B cell (primary cell): ENCODE results near the gene CCNA1. TPM values are rescaled to one million over a fixed set of nuclear protein-coding genes. Genes with fewer than 3 reads are reported as not detected.

ENCODE experiments used
- ATAC-seq: fragments of 200-7000 bp; cut with Tn5 transposase; one replicate; pipeline ENCODE4 v1.10.0; 2021; ENCODE audit warnings: low read depth, mild to moderate bottlenecking, moderate number of reproducible peaks, moderate library complexity
- CTCF ChIA-PET: fragments of 350-600 bp; sonication (Branson Sonifier 250); formaldehyde crosslinking; loops from one replicate; lab custom pipeline; 2021; ENCODE audit warnings: antibody characterized with exemption, inconsistent platforms; lab: Charles Lee
- POLR2A ChIA-PET: fragments of 350-600 bp; sonication (Branson Sonifier 250); formaldehyde crosslinking; loops from one replicate; lab custom pipeline; 2021; ENCODE audit warnings: antibody characterized with exemption; lab: Charles Lee
- DNase-seq: peaks from one replicate; pipeline ENCODE4 v3.0.0; 2013
- H2AFZ ChIP-seq: 2 replicates; pipeline ENCODE4 v1.6.1; 2012; ENCODE audit warnings: mild to moderate bottlenecking, low read depth, low read length; ENCODE audit not compliant: insufficient read depth, poor library complexity, severe bottlenecking
- H3K27ac ChIP-seq, 2 donors: 1 replicate in 1 of 2; 2 replicates in 1 of 2; pipeline ENCODE4 v1.5.1; 2012 to 2013; ENCODE audit warnings: low read length in 2 of 2, mild to moderate bottlenecking in 2 of 2, moderate library complexity in 1 of 2
- H3K27me3 ChIP-seq, 4 experiments: fragments of 200-600 bp in 1 of 4; sonication (generic) in 1 of 4; replicated peaks in 1 of 4; 1 replicate in 2 of 4; 2 replicates in 2 of 4; pipeline versions ENCODE4 v1.6.1 to v1.7.0; 2013 to 2016; ENCODE audit warnings: low read length in 3 of 4, mild to moderate bottlenecking in 2 of 4, mixed read lengths in 1 of 4, moderate library complexity in 1 of 4; ENCODE audit not compliant: insufficient read depth in 4 of 4, control insufficient read depth in 3 of 4; ENCODE audit errors: control extremely low read depth in 1 of 4
- H3K36me3 ChIP-seq, 2 experiments: replicated peaks in 1 of 2; 1 replicate in 1 of 2; 2 replicates in 1 of 2; pipeline versions ENCODE4 v1.6.1 to v1.7.1; 2013; ENCODE audit warnings: low read length in 1 of 2; ENCODE audit not compliant: insufficient read depth in 2 of 2, control insufficient read depth in 1 of 2; ENCODE audit errors: control extremely low read depth in 1 of 2, extremely low read depth in 1 of 2
- H3K4me1 ChIP-seq, 2 donors: fragments of 200-600 bp in 1 of 2; sonication (generic) in 1 of 2; 1 replicate in 1 of 2; 2 replicates in 1 of 2; pipeline versions ENCODE4 v1.5.1 to v1.6.1; 2013 to 2017; ENCODE audit warnings: low read length in 2 of 2; ENCODE audit not compliant: control insufficient read depth in 2 of 2, insufficient read depth in 2 of 2
- H3K4me2 ChIP-seq: replicated peaks from 2 replicates; pipeline ENCODE3; 2012; ENCODE audit warnings: mild to moderate bottlenecking, low read depth, low read length; ENCODE audit not compliant: poor library complexity, severe bottlenecking
- H3K4me3 ChIP-seq, 5 experiments: fragments of 200-600 bp in 1 of 5; sonication (generic) in 1 of 5; 1 replicate in 3 of 5; 2 replicates in 2 of 5; pipeline versions ENCODE4 v1.5.1 to v1.7.0; 2011 to 2016; ENCODE audit warnings: low read length in 4 of 5, mild to moderate bottlenecking in 4 of 5, low read depth in 2 of 5, control low read depth in 1 of 5, moderate library complexity in 1 of 5; ENCODE audit not compliant: insufficient read depth in 1 of 5; ENCODE audit errors: control extremely low read depth in 1 of 5, extremely low read depth in 1 of 5
- H3K79me2 ChIP-seq: fragments of 200-600 bp; sonication (generic); one replicate; pipeline ENCODE4 v1.6.0; 2016; ENCODE audit warnings: low read length; ENCODE audit not compliant: control insufficient read depth, insufficient read depth
- H3K9ac ChIP-seq: fragments of 200-600 bp; sonication (generic); 2 replicates; pipeline ENCODE4 v1.6.1; 2017; ENCODE audit warnings: mild to moderate bottlenecking, low read length, moderate library complexity
- H3K9me3 ChIP-seq, 3 donors: one replicate each; pipeline versions ENCODE4 v1.6.1 to v1.7.1; 2013; ENCODE audit warnings: low read length in 2 of 3; ENCODE audit not compliant: control insufficient read depth in 2 of 3, insufficient read depth in 1 of 3; ENCODE audit errors: control extremely low read depth in 1 of 3
- H4K20me1 ChIP-seq: 2 replicates; pipeline ENCODE4 v1.6.0; 2012; ENCODE audit warnings: mild to moderate bottlenecking, low read length; ENCODE audit not compliant: insufficient read depth, control insufficient read depth, poor library complexity, severe bottlenecking
- H3K27ac Mint-ChIP-seq: one replicate; pipeline ENCODE4 v1.8.0; 2021; ENCODE audit warnings: mixed read lengths
- H3K27me3 Mint-ChIP-seq: one replicate; pipeline ENCODE4 v1.8.0; 2021; ENCODE audit warnings: mixed read lengths
- H3K4me1 Mint-ChIP-seq: one replicate; pipeline ENCODE4 v1.8.0; 2021; ENCODE audit warnings: mixed read lengths
- H3K4me3 Mint-ChIP-seq: one replicate; pipeline ENCODE4 v1.8.0; 2021; ENCODE audit warnings: mixed read lengths
- H3K9me3 Mint-ChIP-seq: one replicate; pipeline ENCODE4 v1.8.0; 2022; ENCODE audit warnings: mixed read lengths; ENCODE audit not compliant: insufficient read depth
- CTCF ChIP-seq: fragments of 200-600 bp; IDR thresholded peaks from one replicate; pipeline ENCODE4 v1.8.0; 2022; ENCODE audit warnings: antibody characterized with exemption, mild to moderate bottlenecking
- EZH2 ChIP-seq: IDR thresholded peaks from 2 replicates; pipeline ENCODE4 v1.6.1; 2012; ENCODE audit warnings: borderline replicate concordance, low read depth, mild to moderate bottlenecking, moderate library complexity, low read length; ENCODE audit not compliant: insufficient read depth, poor library complexity, severe bottlenecking
- WGBS: methylation state at CpG from one replicate; pipeline ENCODE4 v1.1.5; 2013; ENCODE audit warnings: missing lambda C conversion rate; ENCODE audit not compliant: insufficient coverage; 5-methylcytosine and 5-hydroxymethylcytosine counted together
- intact Hi-C: fragments of 100-400 bp; cut with micrococcal nuclease; formaldehyde crosslinking; loops from one replicate; pipeline ENCODE4 v1.10.0; 2022
- polyA plus RNA-seq: library from polyadenylated mRNA; depleted of rRNA; stranded (reverse); fragments of >200 nt; gene quantifications from 2 replicates; pipeline ENCODE4 v1.2.3, GENCODE V29; 2012
- total RNA-seq, 2 donors: library from RNA; stranded (reverse); fragments of 120-200 nt in 1 of 2; gene quantifications; 1 replicate in 1 of 2; 2 replicates in 1 of 2; pipeline versions ENCODE4 v1.2.3 to v1.2.4, GENCODE V29; 2013 to 2022

CCNA1 gene
- total and polyA plus RNA-seq, 2 donors (not counting 1 experiment from before 2014, with no cell fraction given) = 0.15 to 0.69 TPM

- no CpG with 5 or more reads among the region's 3 CpGs for WGBS
- H3K27ac Mint-ChIP-seq = no peak overlapping the region
- H3K27me3 ChIP-seq = peaks cover 0 to 6% (median 2%) of the 10 kb centered on the region in 4 experiments
- peaks cover 21% of the 10 kb centered on the region for H3K4me1 Mint-ChIP-seq
- H3K4me3 Mint-ChIP-seq = no peak overlapping the region
- TF ChIP-seq EZH2 = no peak
- no peak for TF ChIP-seq CTCF
- H3K36me3 ChIP-seq = no peaks in the 10 kb centered on the region
- peak; percentile 28 for DNase-seq
- peaks cover 28% of the 10 kb centered on the region for H3K27me3 Mint-ChIP-seq
- no peaks in the 10 kb centered on the region for H3K79me2 ChIP-seq
- peaks cover 7 to 21% of the 10 kb centered on the region in 2 donors for H3K4me1 ChIP-seq
- H2AFZ ChIP-seq = no peak overlapping the region
- no peak overlapping the region for H3K9ac ChIP-seq
- intact Hi-C loops = no loop called here
- POLR2A ChIA-PET = no interaction called here
- CTCF ChIA-PET = interaction anchor here (1.2 kb wide), 1 partner anchor 10 kb away, joined by 4 read pairs; no protein-coding TSS in a partner anchor
- no peak overlapping the region for H3K4me2 ChIP-seq
- H3K27ac ChIP-seq = no peak overlapping the region
- no peaks in the 10 kb centered on the region for H3K9me3 ChIP-seq
- no peaks in the 10 kb centered on the region for H4K20me1 ChIP-seq
- no peak overlapping the region for H3K4me3 ChIP-seq
- H3K9me3 Mint-ChIP-seq = peaks cover 4% of the 10 kb centered on the region
- ATAC-seq = no peak
These were observed 17.8 kb upstream of the CCNA1 start for GRCh38 chr13:36414461-36414860.

- intact Hi-C loops = no loop called here
- H3K36me3 ChIP-seq = no peaks in the 10 kb centered on the region
- H3K9ac ChIP-seq = no peak overlapping the region
- peak overlapping the region; percentile 1 for H3K4me2 ChIP-seq
- peaks cover 21% of the 10 kb centered on the region for H3K4me1 Mint-ChIP-seq
- no peak overlapping the region for H3K4me3 Mint-ChIP-seq
- ATAC-seq (no peak), DNase-seq (no peak)
- CTCF ChIA-PET = interaction anchor here (0.6 to 5.3 kb wide), 3 partner anchors 20 to 563 kb away, joined by 3 to 47 read pairs (median 34); no protein-coding TSS in a partner anchor
- H3K27me3 ChIP-seq = peaks cover 0 to 11% (median 2%) of the 10 kb centered on the region in 4 experiments
- WGBS = no CpG with 5 or more reads among the region's 2 CpGs
- H3K4me1 ChIP-seq = peaks cover 7 to 21% of the 10 kb centered on the region in 2 donors
- H3K27ac ChIP-seq = no peak overlapping the region
- peaks cover 4% of the 10 kb centered on the region for H3K9me3 Mint-ChIP-seq
- no peak for TF ChIP-seq EZH2
- TF ChIP-seq CTCF = no peak
- no peak overlapping the region for H3K4me3 ChIP-seq
- no peaks in the 10 kb centered on the region for H3K79me2 ChIP-seq
- H3K27ac Mint-ChIP-seq = no peak overlapping the region
- no peaks in the 10 kb centered on the region for H4K20me1 ChIP-seq
- H3K27me3 Mint-ChIP-seq = peaks cover 26% of the 10 kb centered on the region
- H3K9me3 ChIP-seq = no peaks in the 10 kb centered on the region
- POLR2A ChIA-PET = no interaction called here
- H2AFZ ChIP-seq = no peak overlapping the region
These were observed 15.0 kb upstream of the CCNA1 start for GRCh38 chr13:36417331-36417730.
